Activated naive CD4-positive, alpha-beta T cell (primary cell): ENCODE data around the gene EPC1.
"Not testable (repeated sequence)": the region's sequence is repeated elsewhere in the genome, so short reads cannot be mapped to it uniquely, and the experiment has no call there.

ENCODE experiments used
- DNase-seq, 4 experiments: peaks; one replicate each; lab custom pipeline; 2025; lab: John Stamatoyannopoulos, UW

The EPC1 gene

DNA sequence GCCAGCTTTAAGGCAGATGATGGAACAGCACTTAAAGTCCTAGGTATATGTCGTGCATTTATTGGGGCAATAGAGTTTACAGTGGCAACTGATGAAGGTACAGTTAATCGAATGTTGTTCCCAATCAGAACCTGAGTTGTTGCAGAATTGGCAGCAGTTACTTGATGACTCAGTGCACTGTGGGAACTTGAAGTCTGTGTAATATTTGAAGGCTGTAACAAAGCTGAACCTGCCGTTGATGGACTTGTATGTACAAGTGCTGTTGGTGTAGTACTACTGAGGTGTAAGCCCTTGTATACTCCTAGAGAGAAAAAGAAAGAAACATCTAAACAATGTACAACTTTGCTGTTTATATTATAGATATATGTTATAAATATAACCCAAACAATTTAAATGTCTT, 75.3 kb downstream of the EPC1 start:
- no peak for DNase-seq

GRCh38 chr10:32269343-32270100, 77.4 kb downstream of the EPC1 start:
- DNase-seq, result no peak

DNA sequence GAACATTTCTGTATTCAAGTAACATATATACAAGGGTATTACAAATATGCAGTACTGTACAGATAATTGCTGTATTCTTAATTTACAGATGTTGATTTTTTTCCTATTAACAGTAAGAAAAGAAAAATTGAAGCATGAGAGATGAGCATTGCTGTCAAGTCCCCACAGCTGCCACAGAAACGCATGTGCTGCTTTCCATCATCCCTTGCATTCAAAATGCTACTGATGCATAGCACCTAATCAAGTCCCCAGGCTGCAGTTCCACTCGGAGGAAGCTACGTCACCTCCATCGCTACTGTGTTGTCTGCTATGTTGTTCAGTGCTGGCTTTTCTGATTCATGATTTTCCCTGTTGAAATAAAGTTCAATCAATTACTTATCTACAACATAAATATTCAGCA, 78.2 kb downstream of the EPC1 start:
- no peak for DNase-seq

- no peak for DNase-seq
Observed at GRCh38 chr10:32266979-32267378, 80.0 kb downstream of the EPC1 start.

DNA sequence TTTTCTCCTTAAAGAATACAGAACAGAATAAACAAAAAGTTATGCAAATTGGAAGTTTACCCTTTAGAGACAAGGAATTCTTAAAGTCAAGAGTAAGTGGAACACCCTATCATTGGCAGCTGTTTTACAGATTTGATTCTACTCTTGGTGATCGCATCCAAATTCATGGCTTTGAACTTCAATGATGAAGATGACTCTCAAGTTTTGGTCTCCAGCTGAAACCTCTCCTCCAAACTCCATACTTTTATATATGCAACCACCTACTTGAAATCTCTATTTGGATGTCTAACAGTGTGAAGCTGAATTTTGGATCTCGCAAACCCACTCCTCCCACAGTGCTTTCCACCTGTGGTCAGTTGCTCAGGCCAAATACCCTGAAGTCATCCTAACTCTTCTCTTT, 80.4 kb downstream of the EPC1 start:
- DNase-seq, result no peak

DNA sequence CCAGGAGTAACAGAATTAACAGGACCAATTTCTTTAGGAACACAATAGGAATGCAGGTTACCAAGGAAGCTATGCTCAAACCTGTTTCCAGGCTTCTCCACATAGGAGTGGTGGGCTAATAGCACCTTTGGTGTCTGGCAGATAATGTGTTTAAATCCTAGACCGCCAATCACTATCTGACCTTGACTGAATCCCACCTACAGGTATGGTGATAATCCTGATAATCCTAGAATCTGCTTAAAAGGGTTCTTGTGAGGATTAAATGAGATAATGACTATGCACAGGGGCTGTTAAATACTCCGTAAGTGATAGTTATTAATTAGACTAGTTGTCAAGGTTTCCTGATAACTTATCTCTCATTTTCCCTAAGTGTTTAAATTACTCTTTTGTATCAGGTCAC, 81.2 kb downstream of the EPC1 start:
- no peak for DNase-seq

DNA sequence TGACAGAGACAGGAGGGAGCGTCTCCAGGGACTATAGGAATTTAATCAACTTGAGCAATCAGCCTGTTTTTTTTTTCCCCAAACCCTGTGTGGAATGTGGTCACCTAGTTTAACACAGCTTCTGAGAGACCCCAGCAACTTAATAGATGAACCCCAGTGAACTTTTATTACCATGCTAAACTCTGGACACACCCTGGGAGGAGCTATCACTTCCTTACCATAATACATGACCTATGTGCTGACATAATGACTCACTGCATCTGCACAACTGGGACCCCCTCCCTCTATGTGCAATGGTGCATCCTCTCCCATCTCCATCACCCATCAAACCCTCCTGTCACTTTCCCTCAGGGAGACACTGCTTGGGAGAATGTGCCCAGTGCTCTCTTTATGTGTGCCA, 83.7 kb downstream of the EPC1 start:
- DNase-seq, result no peak

GRCh38 chr10:32259551-32259950, 87.4 kb downstream of the EPC1 start:
- DNase-seq, result no peak

GRCh38 chr10:32256613-32257437, 90.1 kb downstream of the EPC1 start:
- DNase-seq, result peak; percentile 8 to 54 (median 25)

DNA sequence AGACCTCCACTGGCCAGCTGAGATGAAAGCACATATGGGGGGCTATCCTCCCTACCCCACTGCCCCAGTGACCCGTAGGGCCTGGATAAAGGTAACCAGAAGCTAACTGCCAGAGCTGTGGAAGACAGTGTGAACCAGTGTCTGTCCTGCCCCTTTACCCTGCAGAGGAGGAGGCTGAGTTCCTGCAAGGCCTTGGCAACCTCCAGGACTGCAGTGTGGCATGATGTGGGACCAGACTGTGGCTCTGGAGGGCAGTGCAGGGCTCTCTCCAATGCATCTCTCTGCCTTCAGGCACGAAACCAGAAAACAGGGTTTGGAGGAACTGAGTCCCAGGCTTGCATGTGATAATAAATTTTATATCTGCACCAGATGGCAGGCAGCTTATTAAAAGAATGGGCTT, 93.1 kb downstream of the EPC1 start:
- DNase-seq, result no peak

GRCh38 chr10:32253276-32253675, 93.7 kb downstream of the EPC1 start:
- DNase-seq, result no peak

GRCh38 chr10:32250489-32250888, 96.5 kb downstream of the EPC1 start:
- DNase-seq, result not testable (repeated sequence)

DNA sequence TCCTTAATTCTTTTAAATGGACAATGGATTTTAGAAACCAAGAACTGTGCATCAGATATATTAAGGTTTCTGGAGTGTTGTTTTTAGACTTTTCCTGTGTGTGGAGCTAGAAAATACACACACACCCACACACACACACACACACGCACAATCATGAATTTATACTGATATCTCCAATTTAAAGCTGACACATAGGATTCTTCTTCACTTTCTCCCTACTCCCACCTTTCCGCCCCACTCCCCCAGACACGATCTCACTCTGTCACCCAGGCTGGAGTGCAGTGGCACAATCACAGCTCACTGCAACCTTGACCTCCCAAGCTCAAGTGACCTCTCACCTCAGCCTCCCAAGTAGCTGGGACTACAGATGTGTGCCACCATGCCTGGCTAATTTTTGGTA, 100.3 kb downstream of the EPC1 start:
- DNase-seq, result no peak

DNA sequence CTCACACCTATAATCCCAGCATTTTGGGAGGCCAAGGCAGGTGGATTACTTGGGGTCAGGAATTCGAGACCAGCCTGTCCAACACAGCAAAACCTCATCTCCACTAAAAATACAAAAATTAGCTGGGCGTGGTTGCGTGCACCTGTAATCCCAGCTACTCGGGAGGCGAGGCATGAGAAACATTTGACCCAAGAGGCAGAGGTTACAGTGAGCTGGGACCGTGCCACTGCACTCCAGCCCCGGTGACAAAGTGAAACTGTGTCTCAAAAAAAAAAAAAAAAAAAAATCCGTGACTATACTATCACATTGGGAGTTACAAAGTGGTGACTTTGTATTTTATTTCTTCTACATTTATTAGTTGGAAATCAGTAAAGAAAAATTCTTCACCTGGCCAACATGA, 101.2 kb downstream of the EPC1 start:
- DNase-seq, result no peak

DNA sequence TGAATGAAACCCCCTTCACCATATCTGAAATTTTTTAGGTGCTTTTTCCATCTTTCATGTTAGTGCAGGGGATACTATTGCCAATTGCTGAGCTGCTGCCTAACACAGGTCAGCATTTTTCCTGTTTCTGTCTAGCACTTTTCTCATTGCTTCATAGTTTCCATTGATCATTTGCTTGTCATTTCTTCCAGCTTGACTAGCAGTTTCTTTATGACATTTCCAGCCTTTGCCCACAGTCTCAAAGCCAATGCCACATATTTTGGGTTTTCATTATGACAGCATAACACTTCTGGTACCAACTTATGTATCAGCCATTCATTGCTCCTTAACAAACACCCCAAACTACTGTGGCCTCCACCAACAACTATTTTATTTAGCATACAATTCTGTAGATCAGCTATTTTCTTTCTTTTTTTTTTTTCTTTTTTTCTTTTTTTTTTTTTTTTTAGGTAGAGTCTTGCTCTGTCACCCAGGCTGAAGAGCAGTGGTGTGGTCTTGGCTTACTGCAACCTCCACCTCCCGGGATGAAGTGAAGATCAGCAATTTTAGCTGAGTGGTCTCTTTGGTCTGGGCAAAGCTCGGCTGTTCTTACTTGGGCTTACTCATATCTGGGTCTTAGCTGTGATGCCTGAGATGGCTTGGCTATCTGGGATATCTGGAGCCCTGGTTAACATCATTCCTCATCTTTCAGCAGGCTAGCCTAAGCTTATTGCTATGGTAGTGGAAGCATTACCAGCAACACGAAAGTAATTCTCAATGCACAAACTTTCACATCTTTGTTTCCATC, 102.3 kb downstream of the EPC1 start:
- DNase-seq, result no peak

- DNase-seq, result no peak
Observed at GRCh38 chr10:32244011-32244410, 102.9 kb downstream of the EPC1 start.

DNA sequence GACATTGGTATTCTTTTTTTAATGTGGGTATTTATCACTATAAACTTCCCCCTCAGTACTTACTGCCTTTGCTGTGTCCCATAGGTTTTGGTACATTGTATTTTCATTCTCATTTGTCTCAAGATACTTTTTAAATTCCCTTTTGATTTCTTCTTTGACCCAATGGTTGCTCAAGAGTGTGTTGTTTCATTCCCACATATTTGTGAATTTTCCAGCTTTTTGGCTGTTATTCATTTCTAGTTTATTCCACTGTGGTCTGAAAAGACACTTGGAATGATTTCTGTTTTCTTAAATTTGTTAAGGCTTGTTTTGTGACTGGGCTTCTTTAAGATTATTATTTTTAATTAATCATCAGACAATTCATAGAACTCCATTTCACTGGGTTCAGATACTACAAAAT, 105.0 kb downstream of the EPC1 start:
- no peak for DNase-seq

DNA sequence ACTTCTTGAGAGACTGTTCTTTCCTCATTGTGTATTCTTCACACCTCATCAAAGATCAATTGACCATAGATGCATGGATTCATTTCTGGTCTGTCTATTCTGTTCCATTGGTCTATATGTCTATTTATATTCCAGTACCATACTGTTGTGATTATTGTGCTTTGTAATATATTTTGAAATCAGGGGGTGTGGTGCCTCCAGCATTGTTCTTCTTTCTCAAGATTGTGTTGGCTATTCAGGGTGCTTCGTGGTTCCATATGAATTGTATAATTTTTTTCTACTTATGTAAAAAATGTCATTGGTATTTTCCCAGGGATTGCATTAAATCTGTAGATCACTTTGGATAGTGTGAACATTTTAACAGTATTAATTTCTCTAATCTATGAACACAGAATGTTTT, 106.5 kb downstream of the EPC1 start:
- no peak for DNase-seq

DNA sequence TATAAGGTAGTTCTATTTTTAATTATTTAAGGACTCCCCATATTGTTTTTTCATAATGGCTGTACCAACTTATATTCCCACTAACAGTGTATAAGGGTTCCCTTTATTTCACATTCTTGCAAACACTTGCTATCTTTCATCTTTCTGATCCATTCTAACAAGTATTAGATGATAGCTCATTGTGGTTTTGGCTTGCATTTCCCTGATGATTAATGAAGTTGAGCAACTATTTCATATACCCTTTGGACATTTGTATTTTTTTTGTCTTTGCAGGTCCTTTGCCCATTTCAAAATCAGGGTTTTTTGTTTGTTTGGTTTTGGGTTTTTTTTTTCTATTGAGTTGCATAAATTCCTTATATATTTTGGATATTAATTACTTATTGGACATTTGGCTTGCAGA, 107.2 kb downstream of the EPC1 start:
- DNase-seq, result no peak

GRCh38 chr10:32237644-32238345, 109.2 kb downstream of the EPC1 start:
- no peak for DNase-seq

DNA sequence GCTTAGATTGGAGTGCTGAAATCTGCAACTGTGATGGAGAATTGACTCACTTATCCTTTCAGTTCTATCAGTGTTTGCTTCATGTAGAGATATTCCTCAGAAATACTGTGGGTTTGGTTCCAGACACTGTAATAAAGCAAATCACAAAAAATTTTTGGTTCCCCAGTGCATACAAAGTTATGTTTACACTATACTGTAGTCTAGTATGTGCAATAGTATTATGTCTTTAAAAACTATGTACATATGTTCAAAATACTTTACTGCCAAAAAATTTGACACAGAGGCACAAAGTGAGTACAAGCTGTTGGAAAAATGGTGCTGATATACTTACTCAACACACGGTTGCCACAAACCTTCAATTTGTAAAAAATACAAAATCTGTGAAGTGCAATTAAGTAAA, 112.5 kb downstream of the EPC1 start:
- DNase-seq, result no peak

GRCh38 chr10:32233375-32233774, 113.6 kb downstream of the EPC1 start:
- DNase-seq, result not testable (repeated sequence)
